Amniotic stem cell (primary cell): Measurements from ENCODE around the gene SCRN1.

Experiments
- DNase-seq: peaks from one replicate; lab custom pipeline; 2025; lab: John Stamatoyannopoulos, UW

SCRN1 gene

GRCh38 chr7:30005464-30005863, 15.9 kb upstream of the SCRN1 start:
- DNase-seq, result no peak

- DNase-seq, result no peak
Measured at GRCh38 chr7:30003098-30003497, 13.5 kb upstream of the SCRN1 start.

GRCh38 chr7:30001998-30002397, 12.4 kb upstream of the SCRN1 start:
- DNase-seq, result no peak

GRCh38 chr7:29998489-29998888, 8.9 kb upstream of the SCRN1 start:
- DNase-seq, result no peak

- DNase-seq, result no peak
Measured at GRCh38 chr7:29996321-29996720, 6.7 kb upstream of the SCRN1 start.

- DNase-seq, result no peak
Measured at GRCh38 chr7:29995652-29996051, 6.1 kb upstream of the SCRN1 start.

- no peak for DNase-seq
Measured at GRCh38 chr7:29993140-29993539, 3.5 kb upstream of the SCRN1 start.

- DNase-seq, result no peak
Measured at GRCh38 chr7:29991937-29992336, 2.3 kb upstream of the SCRN1 start.

- DNase-seq, result no peak
Measured at GRCh38 chr7:29990931-29991330, 1.3 kb upstream of the SCRN1 start.

GRCh38 chr7:29988424-29989256, 961 bp downstream of the SCRN1 start:
- peak; percentile 52 for DNase-seq

- DNase-seq, result peak; percentile 79
Measured at GRCh38 chr7:29987811-29988317, 1.7 kb downstream of the SCRN1 start.

GRCh38 chr7:29987083-29987482, 2.5 kb downstream of the SCRN1 start:
- DNase-seq, result no peak

- DNase-seq, result no peak
Measured at GRCh38 chr7:29980151-29980550, 9.4 kb downstream of the SCRN1 start.

GRCh38 chr7:29977886-29978651, 11.5 kb downstream of the SCRN1 start:
- no peak for DNase-seq

GRCh38 chr7:29976673-29977415, 12.8 kb downstream of the SCRN1 start:
- DNase-seq, result no peak

- DNase-seq, result no peak
Measured at GRCh38 chr7:29976266-29976665, 13.3 kb downstream of the SCRN1 start.

- no peak for DNase-seq
Measured at GRCh38 chr7:29975561-29975960, 14.0 kb downstream of the SCRN1 start.

GRCh38 chr7:29974286-29974685, 15.3 kb downstream of the SCRN1 start:
- no peak for DNase-seq

GRCh38 chr7:29972315-29972669, 17.3 kb downstream of the SCRN1 start:
- DNase-seq, result no peak

GRCh38 chr7:29971566-29972314, 17.9 kb downstream of the SCRN1 start:
- DNase-seq, result no peak

- DNase-seq, result no peak
Measured at GRCh38 chr7:29970158-29970557, 19.4 kb downstream of the SCRN1 start.

GRCh38 chr7:29969738-29970137, 19.9 kb downstream of the SCRN1 start:
- DNase-seq, result no peak
